Kidney epithelial cell (primary cell): Measurements from ENCODE around the gene TOMM6. TPM values are rescaled to one million over a fixed set of nuclear protein-coding genes. Genes with fewer than 3 reads are reported as not detected.
"Not testable (repeated sequence)": the region's sequence is repeated elsewhere in the genome, so short reads cannot be mapped to it uniquely, and the experiment has no call there.

Experiments
- DNase-seq: peaks from one replicate; pipeline ENCODE4 v3.0.0-alpha.2; 2010; ENCODE audit warnings: low read depth
- H3K27me3 ChIP-seq: 2 replicates; pipeline ENCODE4 v1.6.0; 2011; ENCODE audit warnings: low read length; ENCODE audit not compliant: control insufficient read depth, insufficient read depth
- H3K36me3 ChIP-seq: 2 replicates; pipeline ENCODE4 v1.5.1; 2011; ENCODE audit warnings: low read length; ENCODE audit not compliant: control insufficient read depth, insufficient read depth
- H3K4me3 ChIP-seq: 2 replicates; pipeline ENCODE4 v1.5.1; 2011; ENCODE audit warnings: low read depth, mild to moderate bottlenecking, control low read depth, low read length
- total RNA-seq: library from RNA; depleted of rRNA; stranded (reverse); fragments of >200 nt; gene quantifications from 2 replicates; pipeline ENCODE4 v1.2.3, GENCODE V29; 2015
- TF ChIP-seq, protein P1 (sequence below): IDR thresholded peaks from 2 replicates; pipeline ENCODE4 v1.5.1; 2011; ENCODE audit warnings: mild to moderate bottlenecking, moderate library complexity, low read length, control low read depth, inconsistent platforms; ENCODE audit not compliant: insufficient read depth, poor library complexity, severe bottlenecking

The TOMM6 gene
- total RNA-seq, 1 donor from 2014 or later: 143 TPM

GRCh38 chr6:41759106-41759904 lies 28.2 kb upstream of the TOMM6 start:
- TF ChIP-seq, protein P1, sequence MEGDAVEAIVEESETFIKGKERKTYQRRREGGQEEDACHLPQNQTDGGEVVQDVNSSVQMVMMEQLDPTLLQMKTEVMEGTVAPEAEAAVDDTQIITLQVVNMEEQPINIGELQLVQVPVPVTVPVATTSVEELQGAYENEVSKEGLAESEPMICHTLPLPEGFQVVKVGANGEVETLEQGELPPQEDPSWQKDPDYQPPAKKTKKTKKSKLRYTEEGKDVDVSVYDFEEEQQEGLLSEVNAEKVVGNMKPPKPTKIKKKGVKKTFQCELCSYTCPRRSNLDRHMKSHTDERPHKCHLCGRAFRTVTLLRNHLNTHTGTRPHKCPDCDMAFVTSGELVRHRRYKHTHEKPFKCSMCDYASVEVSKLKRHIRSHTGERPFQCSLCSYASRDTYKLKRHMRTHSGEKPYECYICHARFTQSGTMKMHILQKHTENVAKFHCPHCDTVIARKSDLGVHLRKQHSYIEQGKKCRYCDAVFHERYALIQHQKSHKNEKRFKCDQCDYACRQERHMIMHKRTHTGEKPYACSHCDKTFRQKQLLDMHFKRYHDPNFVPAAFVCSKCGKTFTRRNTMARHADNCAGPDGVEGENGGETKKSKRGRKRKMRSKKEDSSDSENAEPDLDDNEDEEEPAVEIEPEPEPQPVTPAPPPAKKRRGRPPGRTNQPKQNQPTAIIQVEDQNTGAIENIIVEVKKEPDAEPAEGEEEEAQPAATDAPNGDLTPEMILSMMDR: no peak
- no peak for DNase-seq
- peaks cover 5% of the 10 kb centered on the region for H3K27me3 ChIP-seq

GRCh38 chr6:41759905-41760579 lies 27.5 kb upstream of the TOMM6 start:
- peaks cover 5% of the 10 kb centered on the region for H3K27me3 ChIP-seq
- no peaks in the 10 kb centered on the region for H3K36me3 ChIP-seq
- no peak for DNase-seq
- H3K4me3 ChIP-seq: no peak overlapping the region
- TF ChIP-seq, protein P1: no peak

More at GRCh38 chr6:41759106-41759904, 28.2 kb upstream of the TOMM6 start:
- no peak overlapping the region for H3K4me3 ChIP-seq
- no peaks in the 10 kb centered on the region for H3K36me3 ChIP-seq

GRCh38 chr6:41763470-41763869 lies 24.0 kb upstream of the TOMM6 start:
- no peak for DNase-seq
- TF ChIP-seq, protein P1: no peak
- H3K36me3 ChIP-seq: no peaks in the 10 kb centered on the region
- no peak overlapping the region for H3K4me3 ChIP-seq
- H3K27me3 ChIP-seq: no peaks in the 10 kb centered on the region

DNA sequence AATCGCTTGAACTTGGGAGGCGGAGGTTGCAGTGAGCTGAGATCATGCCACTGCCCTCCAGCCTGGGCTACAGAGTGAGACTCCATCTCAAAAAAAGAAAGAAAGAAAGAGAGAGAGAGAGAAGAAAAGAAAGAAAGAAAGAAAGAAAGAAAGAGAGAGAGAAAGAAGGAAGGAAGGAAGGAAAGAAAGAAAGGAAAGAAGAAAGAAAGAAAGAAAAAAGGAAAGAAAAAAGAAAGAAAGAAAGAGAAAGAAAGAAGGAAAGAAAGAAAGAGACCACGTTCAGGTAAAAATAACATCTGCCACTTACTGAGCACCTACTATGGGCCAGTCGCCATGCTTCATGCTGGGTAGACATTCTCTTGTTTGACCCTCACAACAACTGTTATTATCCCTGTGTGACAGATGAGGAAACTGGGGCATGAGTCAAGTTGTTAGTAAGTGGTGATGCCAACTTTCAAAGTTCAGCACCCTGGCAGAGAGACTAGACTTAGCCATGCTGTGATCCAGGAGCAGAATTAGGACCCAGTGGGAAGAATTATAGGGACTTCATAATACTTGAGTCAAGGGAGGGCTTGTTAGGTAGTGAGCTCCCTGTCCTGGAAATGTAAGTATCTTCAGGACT lies 21.3 kb upstream of the TOMM6 start:
- H3K4me3 ChIP-seq, H3K27me3 ChIP-seq, DNase-seq, H3K36me3 ChIP-seq: not testable (repeated sequence)

DNA sequence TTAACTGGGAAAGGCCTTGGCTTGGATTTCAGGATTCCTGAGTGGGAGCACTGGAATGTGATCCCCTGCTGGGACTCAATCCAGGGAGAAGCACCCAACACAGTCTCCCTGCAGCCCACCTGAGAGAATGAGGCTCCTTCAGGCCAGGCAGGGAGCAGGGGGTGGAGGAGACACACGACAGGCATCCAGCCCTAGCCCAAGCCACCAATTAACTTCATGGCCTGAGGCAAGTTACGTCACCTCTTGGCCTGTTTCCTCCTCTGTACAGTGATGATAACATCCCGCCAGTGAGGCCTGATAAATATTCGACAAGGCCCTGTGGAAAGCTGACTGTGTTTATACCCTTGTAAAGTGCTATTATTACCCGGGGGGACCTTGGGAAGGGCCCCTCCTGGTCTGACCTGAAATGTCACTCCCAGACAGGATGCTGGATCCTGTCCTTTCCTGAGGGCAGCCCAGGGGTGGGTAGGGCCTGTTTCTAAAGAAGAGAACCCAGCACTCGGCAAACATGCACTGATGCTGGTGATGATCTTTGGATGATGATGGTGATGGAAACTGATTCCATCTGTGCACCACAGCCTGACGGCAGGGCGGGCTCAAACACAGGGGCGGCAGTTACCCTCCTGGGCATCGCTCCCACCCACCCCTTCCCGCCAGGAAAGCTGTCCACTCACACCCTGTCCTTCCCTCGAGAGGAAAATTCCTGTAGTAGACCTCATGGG lies 20.2 kb upstream of the TOMM6 start:
- Histone ChIP-seq H3K36me3 (no peaks in the 10 kb centered on the region), H3K4me3 (no peak overlapping the region), H3K27me3 (no peaks in the 10 kb centered on the region)
- no peak for DNase-seq
- TF ChIP-seq, protein P1: no peak
